Right lobe of liver (tissue), 4 donors: ENCODE data around the gene CPTP.

Source experiments
- CTCF ChIP-seq, 4 donors: fragments of 200-600 bp in 3 of 4; fragments of 450-650 bp in 1 of 4; IDR thresholded peaks; one replicate each; pipeline versions ENCODE4 v1.5.1 to v1.8.0; 2016 to 2022; ENCODE audit warnings: antibody characterized with exemption in 4 of 4, mild to moderate bottlenecking in 2 of 4
- POLR2A ChIP-seq: fragments of 450-650 bp; IDR thresholded peaks from one replicate; pipeline ENCODE4 v1.6.1; 2017; ENCODE audit warnings: antibody characterized with exemption, mild to moderate bottlenecking
- donor health status: DM: no; HTN: no; CAD: no.
- donor health status: DM: no; HTN: no; CAD: no.
- donor health status: DM: no; HTN: yes; CAD: no.

DNA sequence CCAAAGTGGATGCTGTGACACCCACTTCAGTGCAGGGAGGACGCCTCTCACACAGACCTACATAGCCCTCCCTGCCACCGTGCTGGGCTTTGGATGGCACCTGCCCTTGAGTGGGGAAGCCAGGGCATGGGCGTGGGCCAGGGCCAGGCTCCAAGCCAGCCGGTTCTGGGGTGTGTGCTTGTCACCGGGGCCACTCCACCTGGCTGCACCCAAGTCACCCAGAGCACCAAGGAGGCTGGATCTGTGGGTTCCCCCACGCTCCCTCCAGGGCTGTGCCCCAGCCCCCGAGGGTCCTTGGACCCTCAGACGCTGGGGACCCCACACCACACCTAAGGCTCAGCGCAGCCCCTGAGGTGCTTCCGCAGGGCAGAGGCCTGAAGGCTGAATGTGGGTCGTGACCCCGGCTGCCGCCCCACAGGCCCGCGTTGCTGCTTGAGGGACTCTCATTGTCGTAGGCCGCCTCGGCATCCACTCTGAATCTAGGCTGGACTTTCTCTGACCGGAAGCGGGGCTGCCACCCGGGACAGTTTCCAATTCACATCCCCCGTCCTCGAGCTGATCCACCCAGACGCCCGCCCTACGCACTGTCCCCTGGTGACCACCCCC, 32.3 kb downstream of the CPTP start:
- no peak for TF ChIP-seq POLR2A
- TF ChIP-seq CTCF (IDR thresholded peaks at IDR 0.05), result no peak
